Fibroblast of gingiva (primary cell): Measurements from ENCODE around the gene WDR1.

Experiments
- DNase-seq: peaks from one replicate; pipeline ENCODE4 v3.0.0-alpha.2; 2011; ENCODE audit warnings: low read depth

Gene WDR1

GRCh38 chr4:10116569-10117358, at the start of gene WDR1:
TSS of gene WDR1 (minus strand) at chr4:10116799. CDS start at chr4:10116666, 133 bp downstream.
- peak; percentile 96 for DNase-seq

GRCh38 chr4:10164877-10165283, 48.3 kb upstream of the WDR1 start:
- DNase-seq, result peak; percentile 13

DNA sequence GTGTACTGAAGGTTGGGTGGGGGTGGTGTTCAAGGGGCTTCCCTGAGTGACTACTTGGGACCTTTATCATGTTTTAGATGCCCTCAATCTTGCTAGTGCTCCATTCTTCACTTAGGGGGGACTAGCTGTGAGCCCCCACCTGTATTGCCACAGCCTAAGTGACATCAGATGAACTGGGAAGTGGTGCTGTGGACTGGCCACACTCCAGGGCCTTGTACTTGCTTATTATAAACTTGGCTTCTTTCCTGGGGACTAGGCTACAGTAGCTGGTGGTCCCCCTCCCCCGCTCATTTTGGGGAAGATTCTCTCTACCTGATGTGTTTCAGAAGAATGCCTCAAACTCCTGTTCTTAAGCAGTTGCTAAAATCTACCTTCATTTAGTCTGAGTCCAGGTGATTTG, 46.7 kb upstream of the WDR1 start:
- no peak for DNase-seq

GRCh38 chr4:10162341-10163000, 45.9 kb upstream of the WDR1 start:
- no peak for DNase-seq

DNA sequence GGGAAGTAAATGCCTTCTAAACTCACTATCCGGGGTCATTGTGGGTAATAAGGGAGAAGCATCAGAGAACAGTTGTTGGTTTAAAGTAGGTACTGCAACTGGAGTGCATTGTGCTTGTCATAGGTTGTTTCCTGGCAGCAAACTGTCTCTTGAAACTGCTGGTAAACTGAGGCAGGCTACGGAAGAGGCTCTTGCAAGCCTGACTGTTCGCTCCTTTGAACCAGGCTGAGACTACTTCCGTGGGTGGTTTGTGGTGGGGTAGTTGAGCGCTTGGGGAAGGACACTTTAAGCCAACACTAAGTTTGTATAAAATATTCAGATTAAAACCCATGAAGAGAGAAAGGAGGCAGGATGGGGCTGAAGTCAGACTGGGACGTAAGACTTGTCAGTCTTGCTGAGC, 45.2 kb upstream of the WDR1 start:
- DNase-seq, result no peak

DNA sequence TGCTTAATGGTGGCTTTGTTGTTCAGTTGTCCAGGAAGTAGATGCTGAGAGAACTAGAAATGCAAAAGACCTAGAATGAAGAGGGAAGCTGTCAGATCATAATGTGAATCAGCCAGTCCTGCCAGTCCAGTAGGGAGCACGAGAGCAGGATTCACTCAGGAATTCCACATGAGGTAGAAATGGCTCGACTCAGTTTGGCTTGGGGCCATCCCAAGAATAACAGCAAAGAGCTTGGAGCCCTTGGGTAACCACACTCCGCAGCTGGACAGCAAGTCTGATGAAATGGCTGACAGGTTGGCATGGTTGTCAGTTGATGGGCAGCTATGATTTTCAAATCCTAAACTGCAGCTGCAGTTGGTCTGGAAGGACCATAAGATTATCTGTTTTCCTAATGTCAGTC, 44.5 kb upstream of the WDR1 start:
- DNase-seq, result no peak

DNA sequence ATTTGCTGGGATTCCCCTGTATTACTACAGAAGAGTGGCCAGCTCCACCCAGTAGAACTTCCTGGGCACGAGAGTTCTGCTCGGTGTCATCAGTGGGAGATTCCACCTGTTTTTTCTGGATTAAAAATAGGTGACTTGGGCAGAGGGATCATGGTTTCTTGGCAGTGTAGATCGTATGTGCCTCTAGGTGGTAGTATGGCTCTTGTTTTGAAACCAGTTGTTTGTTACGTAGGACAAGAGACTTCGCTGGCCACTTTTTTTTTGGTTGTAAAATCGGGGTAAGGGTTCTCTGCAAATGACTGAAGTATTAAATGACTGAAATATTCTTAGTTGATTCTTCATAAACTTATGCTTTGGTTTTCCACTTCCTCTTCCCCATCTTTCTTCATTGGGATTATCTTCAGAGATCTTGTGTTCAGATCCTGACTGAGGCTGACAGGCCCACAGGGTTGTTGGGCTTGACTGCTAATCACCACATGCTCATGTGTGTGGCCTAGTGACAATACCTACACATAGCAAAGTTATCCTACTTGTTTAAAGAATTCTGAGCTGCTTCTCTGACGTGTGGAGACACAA, 43.8 kb upstream of the WDR1 start:
- peak; percentile 14 for DNase-seq

- no peak for DNase-seq
Observed at GRCh38 chr4:10159671-10160070, 43.1 kb upstream of the WDR1 start.

- DNase-seq, result peak; percentile 27
Observed at GRCh38 chr4:10158333-10158942, 41.8 kb upstream of the WDR1 start.

GRCh38 chr4:10157478-10158332, 41.1 kb upstream of the WDR1 start:
- DNase-seq, result peak; percentile 69

- no peak for DNase-seq
Observed at GRCh38 chr4:10154241-10154640, 37.6 kb upstream of the WDR1 start.

DNA sequence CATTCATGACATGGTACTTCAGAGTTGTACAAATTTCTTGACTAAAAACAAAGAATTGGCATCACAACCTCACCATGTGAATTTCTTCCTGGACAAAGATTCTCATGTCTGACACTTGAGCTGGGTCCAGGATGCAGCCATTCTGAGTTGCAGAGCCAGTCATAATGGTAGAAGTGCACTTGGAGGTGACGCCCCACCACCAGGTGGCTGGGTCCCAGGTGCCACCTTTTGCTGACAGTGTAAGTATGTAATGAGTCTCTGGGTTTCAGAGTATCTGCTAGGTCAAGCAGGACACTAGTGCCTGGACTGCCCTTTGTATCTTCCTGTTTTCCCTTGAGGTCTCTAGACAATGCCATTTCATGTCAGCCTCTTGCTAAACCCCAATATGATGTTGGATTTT, 36.6 kb upstream of the WDR1 start:
- DNase-seq, result no peak

DNA sequence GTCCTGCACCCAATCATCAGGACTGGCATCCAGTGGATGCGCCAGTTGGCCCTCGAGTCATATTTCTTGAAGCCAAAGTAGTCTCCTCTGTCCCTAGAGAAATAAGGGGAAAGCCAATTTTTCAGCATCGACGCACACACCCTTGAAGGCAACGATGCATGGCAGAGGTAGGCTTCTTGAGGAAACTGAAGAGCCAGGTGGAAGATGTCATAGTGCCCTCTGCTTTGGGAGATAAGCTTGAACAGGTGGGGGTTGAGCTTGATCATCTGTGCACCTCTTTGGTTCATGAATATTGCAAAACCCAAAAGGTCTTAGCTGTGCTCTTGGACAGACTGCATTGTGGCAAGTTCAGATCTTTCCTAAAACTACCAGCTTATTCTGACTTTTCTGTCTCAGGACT, 34.6 kb upstream of the WDR1 start:
- no peak for DNase-seq

DNA sequence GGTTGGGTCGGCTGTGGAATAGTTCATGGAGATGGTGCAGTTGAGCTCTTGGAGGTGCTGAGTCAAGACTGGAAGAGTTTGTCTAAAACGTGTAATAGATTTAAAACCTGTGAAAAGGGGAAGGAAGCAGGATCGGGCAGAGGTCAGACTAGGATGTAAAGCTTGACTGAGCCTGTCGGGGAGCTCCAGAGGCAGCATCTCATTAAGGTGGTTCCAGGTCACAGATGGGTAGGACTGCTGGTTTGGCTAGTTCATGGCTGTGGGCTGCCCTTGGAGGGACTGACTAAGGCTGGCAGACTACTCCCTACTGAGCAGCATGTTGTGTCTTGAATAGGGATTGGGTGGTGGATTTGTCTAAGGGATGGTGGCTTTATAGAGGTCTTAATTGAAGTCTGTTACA, 28.4 kb upstream of the WDR1 start:
- no peak for DNase-seq

DNA sequence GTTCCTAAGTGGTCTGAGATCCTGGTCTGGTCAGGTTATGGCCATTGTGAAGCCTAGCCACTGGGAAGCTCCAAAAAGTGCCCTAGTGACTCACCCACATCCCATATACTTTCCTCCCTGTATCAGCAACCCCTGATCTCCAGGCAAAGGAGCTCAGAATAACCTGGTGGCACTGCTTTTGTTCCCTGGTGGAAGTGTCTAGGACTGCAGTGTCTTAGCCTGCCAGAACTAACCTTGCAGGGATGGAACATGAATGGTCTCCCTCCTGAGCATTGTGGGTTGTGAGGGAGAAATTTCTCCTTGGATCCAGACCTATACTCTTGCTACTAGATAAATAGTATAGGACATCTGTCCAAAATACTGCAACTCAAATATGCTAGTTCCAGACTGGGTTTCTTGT, 27.9 kb upstream of the WDR1 start:
- no peak for DNase-seq

DNA sequence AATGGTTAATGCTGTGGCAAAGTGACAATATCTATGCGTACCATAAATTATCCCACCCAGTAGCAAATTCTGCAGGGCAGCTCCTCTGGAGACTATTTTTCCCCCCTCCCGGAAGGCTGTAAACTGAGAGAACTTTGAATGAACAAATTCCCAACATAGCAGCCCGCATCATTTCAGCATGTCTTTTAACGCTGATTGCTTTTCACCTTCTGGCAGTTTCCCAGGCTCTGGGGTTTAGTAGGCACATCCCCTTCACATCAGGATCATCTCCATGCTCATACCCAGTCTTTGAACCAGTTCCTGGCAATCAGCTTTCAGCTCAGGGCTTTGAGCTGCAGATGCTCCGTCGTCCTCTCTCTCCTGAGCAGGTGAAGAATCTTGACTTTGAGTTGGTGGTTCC, 26.6 kb upstream of the WDR1 start:
- no peak for DNase-seq

DNA sequence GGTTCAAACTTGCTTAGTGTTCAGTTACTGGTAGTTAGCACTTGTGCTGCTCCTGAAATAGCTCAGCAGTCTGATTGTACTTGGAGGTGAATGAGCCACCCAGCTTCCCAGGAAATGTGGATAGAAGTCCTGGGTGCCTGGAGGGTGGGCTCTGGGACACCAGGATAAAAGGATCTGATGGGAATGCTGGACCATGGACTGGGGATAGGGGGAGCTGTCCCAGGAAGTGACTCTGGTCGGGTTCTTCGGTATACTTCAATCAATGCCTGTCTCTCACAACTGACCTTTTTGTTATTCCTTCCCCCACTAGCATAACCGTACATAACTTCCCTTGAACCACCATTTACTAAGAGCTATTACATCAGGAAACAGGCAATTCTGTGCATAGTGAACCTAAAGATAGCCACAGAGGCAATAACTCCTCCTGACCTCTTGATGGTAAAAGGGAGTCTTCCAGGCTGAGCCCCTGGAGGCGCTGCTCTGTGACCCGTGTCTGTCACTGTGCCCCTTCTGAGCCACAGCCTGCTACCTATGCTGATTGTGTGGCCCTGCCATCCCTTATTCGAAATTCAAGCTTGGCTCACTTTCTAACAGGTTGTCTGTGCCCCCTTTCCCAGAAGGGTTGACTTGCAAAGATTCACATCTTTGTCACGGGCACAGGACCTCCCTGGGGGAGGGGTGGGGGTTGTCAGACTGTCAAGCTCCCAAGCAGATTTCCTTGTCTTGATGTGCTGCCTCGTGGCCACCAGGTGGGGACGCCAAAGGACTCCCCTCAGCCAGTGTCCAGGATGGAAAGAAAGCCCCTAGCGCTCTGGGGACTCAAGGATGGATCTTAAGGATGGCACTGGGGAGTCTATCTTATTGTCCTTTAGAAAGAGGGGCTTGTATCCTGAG, 24.5 kb upstream of the WDR1 start:
- no peak for DNase-seq

DNA sequence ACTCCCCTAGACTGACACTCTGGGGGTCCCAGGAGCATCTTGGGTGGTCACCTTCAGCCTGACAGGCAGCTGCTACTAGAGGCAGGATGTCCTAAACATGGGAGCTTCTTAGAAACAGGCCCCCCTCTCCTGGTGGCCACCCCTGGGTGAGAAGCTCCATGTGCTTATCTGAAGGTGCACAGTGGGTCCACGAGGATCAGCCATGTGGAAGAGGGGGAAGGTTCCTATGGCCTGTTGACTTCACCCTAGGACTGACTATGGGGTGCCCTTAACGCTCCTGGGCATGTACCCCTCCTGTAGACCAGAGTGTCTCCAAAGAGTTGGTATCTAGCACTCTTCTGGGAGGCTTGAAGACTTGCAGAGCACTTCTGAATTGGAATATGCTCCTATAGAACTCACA, 22.9 kb upstream of the WDR1 start:
- DNase-seq, result no peak

- no peak for DNase-seq
Observed at GRCh38 chr4:10135260-10135659, 18.7 kb upstream of the WDR1 start.

DNA sequence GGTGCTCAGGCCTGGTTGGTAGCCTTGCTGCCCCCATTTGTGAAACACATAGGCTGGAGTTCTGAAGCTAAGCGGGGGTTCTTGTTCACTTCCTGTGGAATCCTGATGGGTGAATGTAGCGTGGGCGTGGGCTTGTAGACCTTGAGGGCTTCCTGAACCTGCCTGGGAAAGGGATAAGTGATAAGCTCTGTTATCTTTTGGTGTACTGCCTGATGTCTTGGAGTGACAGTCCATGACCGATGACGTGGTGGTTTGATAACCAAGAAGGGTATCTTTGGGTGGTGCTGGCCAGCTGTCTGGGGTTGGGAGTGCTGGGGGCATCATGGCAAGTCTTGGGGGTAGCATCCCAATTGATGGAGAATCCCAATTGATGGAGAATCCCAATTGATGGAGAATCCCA, 17.5 kb upstream of the WDR1 start:
- DNase-seq, result no peak

DNA sequence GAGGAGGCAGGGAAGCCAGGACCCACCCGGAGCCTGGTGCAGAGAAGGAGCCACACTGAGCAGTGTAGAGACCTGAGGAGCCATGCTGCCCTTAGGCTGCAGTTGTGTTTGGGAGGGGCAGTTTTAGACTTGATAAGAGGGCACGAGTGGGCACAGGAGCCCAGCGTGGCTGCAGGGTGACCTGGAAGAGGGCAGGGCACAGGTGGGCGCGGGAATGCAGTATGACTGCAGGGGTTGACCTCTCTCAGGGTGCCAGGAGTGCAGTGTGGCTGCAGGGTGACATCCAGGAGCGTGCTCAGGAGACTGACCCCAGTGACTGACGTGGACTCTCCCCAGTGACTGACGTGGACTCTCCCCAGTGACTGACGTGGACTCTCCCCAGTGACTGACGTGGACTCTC, 14.6 kb upstream of the WDR1 start:
- no peak for DNase-seq
